ENCODE data around the gene ACBD4. TPM values are rescaled to one million over a fixed set of nuclear protein-coding genes. Genes with fewer than 3 reads are reported as not detected.

ACBD4 gene
- total RNA-seq: 23.6 TPM
- 10 to 100 TPM; 13.8 to 17.9 (median 15.0) TPM for polyA plus RNA-seq

DNA sequence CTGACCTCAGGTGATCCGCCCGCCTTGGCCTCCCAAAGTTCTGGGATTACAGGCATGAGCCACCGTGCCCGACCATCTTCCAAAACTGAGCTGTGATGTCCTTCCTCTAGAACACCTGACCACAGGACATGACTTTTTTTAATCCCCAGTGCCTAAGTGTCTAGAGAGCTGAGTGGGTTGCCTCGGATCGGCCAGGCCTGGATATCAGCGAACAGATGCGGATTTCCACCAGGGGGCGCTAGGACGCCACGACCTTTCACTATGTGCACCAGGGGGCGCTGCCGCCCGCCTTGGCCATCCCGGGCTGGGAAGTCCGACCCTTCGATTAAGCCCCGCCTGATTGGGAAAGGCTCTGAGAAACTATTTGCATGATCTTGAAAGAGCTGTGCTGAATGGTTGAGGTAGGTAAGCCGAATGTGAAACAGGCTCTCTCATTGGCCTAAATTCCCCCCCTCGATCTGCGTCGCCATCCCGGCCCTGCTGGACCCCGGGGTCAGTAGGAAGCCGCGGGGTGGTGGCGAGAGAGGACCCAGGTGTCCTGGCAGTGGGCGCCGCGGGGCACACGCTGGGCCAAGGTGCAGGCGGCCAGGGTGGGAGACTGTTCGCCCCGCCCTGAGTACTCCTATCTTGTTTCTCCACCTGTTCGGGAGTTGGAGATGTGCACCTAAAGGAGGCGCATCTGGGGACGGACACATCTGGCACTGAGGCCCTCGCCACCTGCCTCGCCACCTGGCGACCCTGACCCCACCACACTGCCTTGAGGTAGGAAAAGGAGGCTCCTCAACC lies at the start of gene ACBD4:
Gene ACBD4, plus strand, starts transcription at position 496 of the 786 bp plus-strand sequence. CDS start 458 bp downstream, outside the sequence.
- ATAC-seq (ENCODE audit: low read depth in 2 of 2) (peak; percentile 89), DNase-seq (peak; percentile 93 to 97 (median 97))
- Histone ChIP-seq H3K27me3 (ENCODE audit: control insufficient read depth, insufficient read depth, low read length) (no peaks in the 10 kb centered on the region), H3K27ac (ENCODE audit: insufficient read depth, low read length, poor library complexity, severe bottlenecking) (peak within 1 kb of the TSS; percentile 77), H3K4me1 (ENCODE audit: control insufficient read depth, insufficient read depth, low read length, poor library complexity, severe bottlenecking) (peaks cover 22% of the 10 kb centered on the region), H3K9me3 (ENCODE audit: control insufficient read depth in 2 of 2, low read length in 2 of 2) (no peaks in the 10 kb centered on the region), H3K36me3 (ENCODE audit: control insufficient read depth, insufficient read depth, low read length) (no peaks in the 10 kb centered on the region), H3K4me3 (ENCODE audit: low read depth, low read length) (peak within 1 kb of the TSS; percentile 67)
- H3K27ac Mint-ChIP-seq: peak within 1 kb of the TSS; percentile 81 to 88 (median 87)
- H3K27me3 Mint-ChIP-seq: peaks cover 14% of the 10 kb centered on the region
- peaks cover 0 to 1% (median 0%) of the 10 kb centered on the region in 7 donors for H3K9me3 Mint-ChIP-seq
- H3K4me1 Mint-ChIP-seq: peaks cover 5 to 29% (median 15%) of the 10 kb centered on the region in 4 donors
- H3K4me3 Mint-ChIP-seq: peak within 1 kb of the TSS; percentile 89 to 97 (median 91)
- no peaks in the 10 kb centered on the region for H3K36me3 Mint-ChIP-seq

GRCh38 chr17:45086391-45086790 lies 49.1 kb upstream of the ACBD4 start:
- Mint-ChIP-seq H3K4me3 (no peak overlapping the region), H3K9me3 (no peaks in the 10 kb centered on the region), H3K4me1 (no peaks in the 10 kb centered on the region), H3K27me3 (no peaks in the 10 kb centered on the region), H3K27ac (no peak overlapping the region), H3K36me3 (peaks cover 42% of the 10 kb centered on the region)
- Histone ChIP-seq H3K36me3 (ENCODE audit: control insufficient read depth, insufficient read depth, low read length) (peaks cover 79% of the 10 kb centered on the region), H3K4me1 (ENCODE audit: control insufficient read depth, insufficient read depth, low read length, poor library complexity, severe bottlenecking) (no peaks in the 10 kb centered on the region), H3K9me3 (ENCODE audit: control insufficient read depth in 2 of 2, low read length in 2 of 2) (no peaks in the 10 kb centered on the region), H3K27me3 (ENCODE audit: control insufficient read depth, insufficient read depth, low read length) (no peaks in the 10 kb centered on the region), H3K4me3 (ENCODE audit: low read depth, low read length) (no peak overlapping the region), H3K27ac (ENCODE audit: insufficient read depth, low read length, poor library complexity, severe bottlenecking) (no peak overlapping the region)
- no peak for ATAC-seq (ENCODE audit: low read depth in 2 of 2)
- DNase-seq: no peak

DNA sequence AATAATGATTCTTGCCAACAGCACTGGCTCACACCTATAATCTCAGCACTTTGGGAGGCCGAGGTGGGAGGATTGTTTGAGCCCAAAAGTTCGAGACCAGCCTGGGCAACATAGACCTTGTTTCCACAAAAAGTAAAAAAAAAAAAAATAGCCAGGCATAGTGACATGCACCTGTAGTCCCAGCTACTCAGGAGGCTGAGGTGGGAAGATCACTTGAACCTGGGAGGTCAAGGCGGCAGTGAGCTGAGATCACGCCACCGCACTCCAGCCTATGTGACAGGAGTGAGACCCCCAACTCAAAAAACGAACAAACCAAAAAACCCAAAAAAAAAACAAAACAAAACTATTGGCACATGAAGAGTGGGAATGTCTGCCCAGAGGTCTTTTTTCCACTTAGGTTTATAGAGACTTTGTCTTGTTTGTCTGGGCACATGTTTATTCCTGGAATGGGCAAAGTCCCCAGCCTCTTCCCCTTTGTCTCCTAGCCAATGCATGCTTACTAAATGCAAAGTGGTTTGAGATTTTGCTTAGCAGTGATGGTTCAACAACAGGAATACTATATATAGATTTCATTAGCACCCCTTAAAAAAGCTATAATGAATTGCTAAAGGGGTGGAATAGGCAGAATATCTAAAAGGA lies 48.5 kb upstream of the ACBD4 start:
- Histone ChIP-seq H3K27ac (ENCODE audit: insufficient read depth, low read length, poor library complexity, severe bottlenecking) (no peak overlapping the region), H3K27me3 (ENCODE audit: control insufficient read depth, insufficient read depth, low read length) (no peaks in the 10 kb centered on the region), H3K36me3 (ENCODE audit: control insufficient read depth, insufficient read depth, low read length) (peaks cover 79% of the 10 kb centered on the region), H3K4me1 (ENCODE audit: control insufficient read depth, insufficient read depth, low read length, poor library complexity, severe bottlenecking) (no peaks in the 10 kb centered on the region), H3K4me3 (ENCODE audit: low read depth, low read length) (no peak overlapping the region), H3K9me3 (ENCODE audit: control insufficient read depth in 2 of 2, low read length in 2 of 2) (no peaks in the 10 kb centered on the region)
- H3K9me3 Mint-ChIP-seq: no peaks in the 10 kb centered on the region
- no peak overlapping the region for H3K4me3 Mint-ChIP-seq
- peaks cover 0 to 1% (median 0%) of the 10 kb centered on the region in 4 donors for H3K4me1 Mint-ChIP-seq
- DNase-seq (no peak), ATAC-seq (ENCODE audit: low read depth in 2 of 2) (no peak)
- H3K27ac Mint-ChIP-seq: no peak overlapping the region
- H3K27me3 Mint-ChIP-seq: no peaks in the 10 kb centered on the region
- peaks cover 39% of the 10 kb centered on the region for H3K36me3 Mint-ChIP-seq

DNA sequence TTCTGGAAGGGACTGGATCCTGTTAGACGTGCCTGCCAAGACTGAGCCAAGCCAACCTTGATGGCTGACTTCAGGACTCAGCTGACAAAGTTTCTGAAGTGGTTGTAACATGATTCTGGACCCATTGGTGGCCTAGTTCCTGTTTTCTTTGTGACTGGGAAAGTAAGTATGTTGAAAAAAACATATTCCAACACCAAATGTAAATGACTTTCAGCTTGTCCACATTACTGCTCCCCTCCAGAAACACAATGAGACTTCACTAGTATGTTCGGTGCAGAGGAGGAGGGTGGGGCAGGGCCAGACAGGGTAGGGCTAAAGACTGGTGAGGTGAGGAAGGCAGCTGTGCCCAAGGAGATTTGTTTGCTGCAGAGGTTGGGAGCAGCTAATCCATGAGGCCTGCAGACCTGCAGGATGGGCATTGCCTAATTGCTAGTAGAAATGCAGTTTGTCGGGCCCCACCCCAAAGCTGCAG lies 47.9 kb upstream of the ACBD4 start:
- no peaks in the 10 kb centered on the region for H3K4me1 ChIP-seq (ENCODE audit: control insufficient read depth, insufficient read depth, low read length, poor library complexity, severe bottlenecking)
- Mint-ChIP-seq H3K36me3 (peaks cover 43% of the 10 kb centered on the region), H3K4me3 (no peak overlapping the region), H3K27me3 (no peaks in the 10 kb centered on the region), H3K27ac (no peak overlapping the region), H3K9me3 (no peaks in the 10 kb centered on the region), H3K4me1 (peaks cover 0 to 3% (median 0%) of the 10 kb centered on the region in 4 donors)
- peaks cover 77% of the 10 kb centered on the region for H3K36me3 ChIP-seq (ENCODE audit: control insufficient read depth, insufficient read depth, low read length)
- no peak for DNase-seq
- H3K27me3 ChIP-seq (ENCODE audit: control insufficient read depth, insufficient read depth, low read length): no peaks in the 10 kb centered on the region
- no peak for ATAC-seq (ENCODE audit: low read depth in 2 of 2)
- H3K4me3 ChIP-seq (ENCODE audit: low read depth, low read length): no peak overlapping the region
- no peaks in the 10 kb centered on the region for H3K9me3 ChIP-seq (ENCODE audit: control insufficient read depth in 2 of 2, low read length in 2 of 2)
- no peak overlapping the region for H3K27ac ChIP-seq (ENCODE audit: insufficient read depth, low read length, poor library complexity, severe bottlenecking)

GRCh38 chr17:45087978-45088377 lies 47.5 kb upstream of the ACBD4 start:
- Mint-ChIP-seq H3K9me3 (no peaks in the 10 kb centered on the region), H3K4me1 (peaks cover 0 to 3% (median 0%) of the 10 kb centered on the region in 4 donors), H3K27me3 (no peaks in the 10 kb centered on the region), H3K27ac (no peak overlapping the region), H3K4me3 (no peak overlapping the region), H3K36me3 (peaks cover 46% of the 10 kb centered on the region)
- ATAC-seq (ENCODE audit: low read depth in 2 of 2): no peak
- Histone ChIP-seq H3K27ac (ENCODE audit: insufficient read depth, low read length, poor library complexity, severe bottlenecking) (no peak overlapping the region), H3K27me3 (ENCODE audit: control insufficient read depth, insufficient read depth, low read length) (no peaks in the 10 kb centered on the region), H3K36me3 (ENCODE audit: control insufficient read depth, insufficient read depth, low read length) (peaks cover 79% of the 10 kb centered on the region), H3K9me3 (ENCODE audit: control insufficient read depth in 2 of 2, low read length in 2 of 2) (no peaks in the 10 kb centered on the region), H3K4me3 (ENCODE audit: low read depth, low read length) (no peak overlapping the region), H3K4me1 (ENCODE audit: control insufficient read depth, insufficient read depth, low read length, poor library complexity, severe bottlenecking) (no peaks in the 10 kb centered on the region)
- no peak for DNase-seq

DNA sequence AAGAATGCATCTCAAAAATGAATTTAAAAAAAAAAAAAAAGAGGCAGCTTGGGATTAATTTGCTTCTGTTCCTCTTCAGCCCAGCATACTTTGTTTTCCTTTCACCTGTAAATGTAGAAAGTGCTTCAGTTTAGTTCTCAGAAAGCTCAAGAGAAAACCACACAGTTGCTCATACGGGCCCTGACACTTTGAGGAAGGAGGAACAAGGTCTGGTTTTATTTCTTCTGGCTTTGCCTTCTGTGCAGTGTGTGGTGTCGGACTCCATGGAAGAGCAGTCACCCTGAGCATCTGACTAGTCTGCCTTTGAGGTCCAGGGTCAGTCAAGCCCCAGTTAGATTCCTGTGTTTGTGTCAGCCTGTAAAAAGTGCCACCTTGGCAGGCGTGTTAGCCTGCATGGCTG lies 46.7 kb upstream of the ACBD4 start:
- Histone ChIP-seq H3K9me3 (ENCODE audit: control insufficient read depth in 2 of 2, low read length in 2 of 2) (no peaks in the 10 kb centered on the region), H3K27me3 (ENCODE audit: control insufficient read depth, insufficient read depth, low read length) (no peaks in the 10 kb centered on the region), H3K36me3 (ENCODE audit: control insufficient read depth, insufficient read depth, low read length) (peaks cover 80% of the 10 kb centered on the region), H3K27ac (ENCODE audit: insufficient read depth, low read length, poor library complexity, severe bottlenecking) (no peak overlapping the region), H3K4me3 (ENCODE audit: low read depth, low read length) (no peak overlapping the region), H3K4me1 (ENCODE audit: control insufficient read depth, insufficient read depth, low read length, poor library complexity, severe bottlenecking) (no peaks in the 10 kb centered on the region)
- ATAC-seq (ENCODE audit: low read depth in 2 of 2) (no peak), DNase-seq (no peak)
- H3K27me3 Mint-ChIP-seq: no peaks in the 10 kb centered on the region
- no peaks in the 10 kb centered on the region for H3K9me3 Mint-ChIP-seq
- H3K27ac Mint-ChIP-seq: no peak overlapping the region
- H3K36me3 Mint-ChIP-seq: peaks cover 45% of the 10 kb centered on the region
- no peak overlapping the region for H3K4me3 Mint-ChIP-seq
- peaks cover 0 to 3% (median 0%) of the 10 kb centered on the region in 4 donors for H3K4me1 Mint-ChIP-seq

DNA sequence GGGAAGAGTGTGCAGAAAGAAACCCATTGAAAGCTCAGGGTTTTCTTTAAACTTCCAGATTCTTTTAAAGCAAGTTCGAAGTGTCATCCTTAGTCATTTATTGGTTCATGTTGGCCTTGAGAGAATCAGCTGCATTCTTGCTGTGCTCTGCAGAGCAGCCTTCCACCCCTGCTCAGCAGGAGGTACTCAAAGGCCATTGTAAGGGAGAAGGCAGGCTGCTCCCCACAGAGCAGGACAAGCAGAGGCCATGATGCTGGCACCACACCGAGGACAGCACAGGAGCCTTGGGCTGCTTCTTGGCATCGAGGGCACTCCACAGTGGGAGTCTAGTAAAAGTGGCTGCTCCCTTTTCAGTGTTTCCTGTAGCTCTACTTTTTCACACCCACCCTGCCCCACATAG lies 44.8 kb upstream of the ACBD4 start:
- H3K4me3 ChIP-seq (ENCODE audit: low read depth, low read length): no peak overlapping the region
- peaks cover 77% of the 10 kb centered on the region for H3K36me3 ChIP-seq (ENCODE audit: control insufficient read depth, insufficient read depth, low read length)
- H3K4me1 ChIP-seq (ENCODE audit: control insufficient read depth, insufficient read depth, low read length, poor library complexity, severe bottlenecking): no peaks in the 10 kb centered on the region
- no peaks in the 10 kb centered on the region for H3K27me3 ChIP-seq (ENCODE audit: control insufficient read depth, insufficient read depth, low read length)
- H3K27me3 Mint-ChIP-seq: no peaks in the 10 kb centered on the region
- no peaks in the 10 kb centered on the region for H3K9me3 ChIP-seq (ENCODE audit: control insufficient read depth in 2 of 2, low read length in 2 of 2)
- no peak overlapping the region for H3K27ac ChIP-seq (ENCODE audit: insufficient read depth, low read length, poor library complexity, severe bottlenecking)
- H3K4me1 Mint-ChIP-seq: peaks cover 0 to 3% (median 0%) of the 10 kb centered on the region in 4 donors
- H3K9me3 Mint-ChIP-seq: no peaks in the 10 kb centered on the region
- DNase-seq (no peak), ATAC-seq (ENCODE audit: low read depth in 2 of 2) (no peak)
- peaks cover 48% of the 10 kb centered on the region for H3K36me3 Mint-ChIP-seq
- H3K27ac Mint-ChIP-seq: no peak overlapping the region
- no peak overlapping the region for H3K4me3 Mint-ChIP-seq
